Hematopoietic multipotent progenitor cell treated with erythropoietin and hydrocortisone succinate and interleukin-3 and kit ligand, for 4 days (in vitro differentiated cells): Measurements from ENCODE around the gene CDKL4.
"Not testable (repeated sequence)": the region's sequence is repeated elsewhere in the genome, so short reads cannot be mapped to it uniquely, and the experiment has no call there.

ENCODE experiments used
- DNase-seq: peaks from one replicate; pipeline ENCODE4 v3.0.0-alpha.2; 2015

The CDKL4 gene

DNA sequence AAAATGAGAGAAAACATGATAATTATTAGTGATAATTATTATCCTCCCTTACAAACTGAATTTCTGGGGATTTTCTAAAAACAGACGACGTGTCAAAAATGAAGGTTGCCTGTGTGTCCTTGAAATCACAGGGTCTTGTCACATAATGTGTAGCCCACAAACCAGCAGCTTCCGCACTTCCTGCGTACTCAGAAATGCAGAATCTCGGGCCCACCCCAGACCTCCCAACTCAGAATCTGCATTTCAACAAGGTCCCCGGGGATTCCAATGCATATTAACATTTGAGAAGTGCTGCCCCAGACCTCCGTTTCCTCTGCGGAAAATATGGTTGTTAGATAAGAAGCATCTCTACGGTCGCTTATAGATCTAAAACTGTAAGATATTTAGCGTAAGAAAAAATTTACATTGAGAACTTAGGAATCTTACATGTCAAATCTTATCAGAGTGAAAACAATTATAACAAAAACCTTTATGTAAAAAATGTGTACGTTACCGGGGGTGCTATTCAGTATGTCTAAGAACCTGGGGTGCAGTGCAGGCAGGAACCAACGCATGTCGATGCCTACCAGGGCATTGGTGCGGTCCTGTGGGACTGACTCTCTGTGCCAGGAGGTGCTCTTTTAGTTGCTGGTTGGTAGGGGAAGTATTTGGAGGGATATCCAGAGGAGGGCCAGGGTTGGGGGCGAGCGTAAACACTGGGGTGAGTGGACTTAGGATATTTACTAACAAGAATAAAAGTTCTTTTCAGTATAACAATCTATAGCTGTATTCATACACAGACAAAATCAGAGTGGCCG is 15.2 kb downstream of the CDKL4 start:
- peak; percentile 85 for DNase-seq

DNA sequence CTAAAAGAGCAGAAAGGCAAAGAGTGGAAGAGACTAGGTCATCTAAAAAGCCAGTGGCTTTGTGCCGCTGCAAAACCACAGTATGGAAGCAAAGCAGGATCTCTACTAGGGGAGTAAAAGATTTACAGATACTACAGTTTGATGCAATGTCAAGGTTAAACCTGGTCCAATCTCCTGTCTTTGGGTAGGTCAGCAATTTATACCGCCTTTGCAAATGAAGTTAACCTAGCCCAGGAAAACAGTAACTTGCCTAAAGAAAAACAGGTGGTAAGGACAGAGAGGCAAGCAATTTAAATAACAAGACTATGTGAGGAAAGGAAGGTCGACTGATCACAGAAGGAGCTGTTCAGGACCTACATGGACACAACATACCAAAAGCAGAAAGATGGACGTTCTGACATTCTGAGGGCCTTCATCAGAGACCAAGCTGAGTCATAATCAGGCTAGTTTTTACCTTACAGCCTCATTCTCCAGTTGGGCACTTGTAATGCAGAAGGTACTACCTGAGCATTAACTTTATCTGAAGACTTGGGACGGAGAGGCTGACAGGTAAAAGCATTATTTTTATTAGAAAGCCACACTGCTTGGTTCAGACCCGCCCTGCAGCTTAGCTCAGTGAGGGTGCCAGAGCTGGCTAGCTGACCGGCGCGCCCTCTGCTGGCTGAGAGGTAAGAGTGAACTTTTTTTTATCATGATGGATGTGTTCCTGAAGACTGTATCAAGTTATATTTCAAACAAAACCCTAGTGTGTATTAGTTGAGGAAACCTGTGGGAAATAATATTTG is 15.9 kb downstream of the CDKL4 start:
- DNase-seq = peak; percentile 93

DNA sequence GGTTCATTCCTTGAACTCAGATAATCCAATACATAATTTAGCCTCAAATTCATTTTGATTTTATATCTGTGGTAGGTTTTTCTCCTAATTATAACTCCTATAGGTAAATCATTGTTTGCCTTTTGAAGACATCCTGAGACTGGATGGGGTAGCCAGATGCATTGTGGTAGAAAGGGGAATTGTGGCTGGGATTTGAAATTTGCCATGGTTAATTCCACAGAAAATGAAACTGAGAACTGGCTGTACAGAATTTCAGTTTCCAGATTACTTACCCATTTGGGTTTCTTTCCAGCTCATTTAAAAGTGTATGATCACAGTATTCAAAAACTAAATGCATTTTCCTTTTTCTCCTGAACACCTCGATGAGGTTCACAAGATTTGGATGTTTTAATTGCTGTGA is 18.2 kb downstream of the CDKL4 start:
- DNase-seq = no peak

DNA sequence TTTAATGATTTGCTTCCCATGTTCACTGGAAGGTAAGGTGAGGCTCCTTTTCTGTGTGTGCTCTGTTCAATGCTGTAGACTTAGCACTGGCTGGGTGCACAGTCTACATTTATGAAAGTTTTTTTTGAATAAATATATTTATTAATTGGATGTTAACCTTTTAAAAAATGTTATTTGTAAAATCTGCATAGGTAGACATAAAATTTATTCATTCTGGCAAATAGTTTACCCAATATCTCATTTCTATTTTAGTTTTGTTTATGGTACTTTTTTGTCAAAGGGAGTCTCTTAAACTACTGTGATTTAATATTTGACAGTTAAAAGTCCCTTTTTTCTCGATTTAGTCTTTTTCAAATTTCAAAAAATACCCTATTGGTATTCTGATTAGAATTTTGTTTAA is 19.9 kb downstream of the CDKL4 start:
- DNase-seq = no peak

DNA sequence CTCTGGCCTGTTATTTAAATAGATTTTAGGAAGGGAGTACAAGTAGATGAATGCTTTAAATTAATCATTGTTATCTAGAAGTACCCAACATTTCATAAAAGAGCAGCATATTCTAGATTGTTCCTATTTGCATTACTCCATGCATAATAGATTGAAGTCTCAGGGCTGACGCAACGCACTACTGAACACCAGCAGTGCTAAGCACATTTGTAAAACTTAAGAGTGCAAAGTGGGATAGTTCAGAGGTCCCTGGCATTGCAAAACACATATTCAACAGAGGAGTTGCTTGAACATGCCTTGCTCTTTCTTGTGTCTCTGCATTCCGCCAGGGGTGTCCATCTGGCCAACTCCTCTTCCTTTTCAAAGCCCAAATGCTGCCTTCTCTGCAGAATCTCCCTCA is 22.3 kb downstream of the CDKL4 start:
- no peak for DNase-seq

DNA sequence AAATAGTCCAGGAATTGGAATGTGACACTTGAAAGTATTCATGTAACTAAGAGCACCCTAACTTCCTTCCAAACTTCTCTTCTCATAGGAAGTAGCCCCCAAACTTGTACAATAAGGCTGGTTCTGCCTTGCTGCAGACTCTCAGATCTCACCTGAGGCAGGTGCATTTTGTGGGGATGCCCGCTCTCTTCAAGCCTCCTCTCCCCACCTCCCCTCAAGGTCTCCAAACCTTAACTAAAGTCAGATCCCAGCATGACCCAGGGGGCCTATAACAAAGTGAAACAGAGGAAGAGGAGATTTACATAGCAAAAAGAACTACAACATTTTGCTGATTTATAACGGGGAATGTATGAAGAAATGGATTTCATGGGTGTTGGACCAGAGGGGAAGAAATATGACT is 23.6 kb downstream of the CDKL4 start:
- DNase-seq = no peak

DNA sequence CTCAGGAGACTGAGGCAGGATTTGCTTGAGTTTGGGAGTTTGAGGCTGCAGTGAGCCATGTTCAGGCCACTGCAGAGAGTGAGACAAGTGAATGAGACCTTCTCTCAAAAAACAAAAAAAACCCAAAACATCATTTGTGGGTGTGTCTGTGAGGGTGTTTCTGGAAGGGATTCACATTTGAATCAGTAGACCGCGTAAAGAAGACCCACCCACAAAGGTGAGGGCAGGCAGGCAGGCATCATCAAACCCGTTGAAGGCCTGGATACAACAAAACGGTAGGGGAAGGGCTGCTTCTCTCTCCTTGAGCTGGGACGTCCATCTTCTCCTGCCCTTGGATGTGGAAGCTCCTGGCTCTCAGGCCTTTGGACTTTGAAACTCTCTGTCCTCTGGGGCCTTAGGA is 25.4 kb downstream of the CDKL4 start:
- DNase-seq = no peak

DNA sequence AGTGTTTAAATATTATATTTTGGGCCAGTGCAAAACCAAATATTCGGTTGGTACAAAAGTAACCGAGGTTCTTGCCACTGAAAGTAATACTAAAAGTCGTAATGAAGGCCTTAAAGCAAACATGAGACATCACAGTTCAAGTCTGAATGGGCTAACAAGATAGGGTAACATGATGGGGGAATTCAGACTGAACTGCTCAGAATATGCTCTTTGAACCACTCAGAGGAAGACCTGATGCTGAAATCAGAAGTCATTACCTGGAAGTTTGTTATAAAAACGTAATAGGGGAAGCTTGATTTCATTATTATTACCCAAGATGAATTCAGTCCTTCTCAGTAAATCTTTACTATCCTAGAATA is 26.6 kb downstream of the CDKL4 start:
- no peak for DNase-seq

DNA sequence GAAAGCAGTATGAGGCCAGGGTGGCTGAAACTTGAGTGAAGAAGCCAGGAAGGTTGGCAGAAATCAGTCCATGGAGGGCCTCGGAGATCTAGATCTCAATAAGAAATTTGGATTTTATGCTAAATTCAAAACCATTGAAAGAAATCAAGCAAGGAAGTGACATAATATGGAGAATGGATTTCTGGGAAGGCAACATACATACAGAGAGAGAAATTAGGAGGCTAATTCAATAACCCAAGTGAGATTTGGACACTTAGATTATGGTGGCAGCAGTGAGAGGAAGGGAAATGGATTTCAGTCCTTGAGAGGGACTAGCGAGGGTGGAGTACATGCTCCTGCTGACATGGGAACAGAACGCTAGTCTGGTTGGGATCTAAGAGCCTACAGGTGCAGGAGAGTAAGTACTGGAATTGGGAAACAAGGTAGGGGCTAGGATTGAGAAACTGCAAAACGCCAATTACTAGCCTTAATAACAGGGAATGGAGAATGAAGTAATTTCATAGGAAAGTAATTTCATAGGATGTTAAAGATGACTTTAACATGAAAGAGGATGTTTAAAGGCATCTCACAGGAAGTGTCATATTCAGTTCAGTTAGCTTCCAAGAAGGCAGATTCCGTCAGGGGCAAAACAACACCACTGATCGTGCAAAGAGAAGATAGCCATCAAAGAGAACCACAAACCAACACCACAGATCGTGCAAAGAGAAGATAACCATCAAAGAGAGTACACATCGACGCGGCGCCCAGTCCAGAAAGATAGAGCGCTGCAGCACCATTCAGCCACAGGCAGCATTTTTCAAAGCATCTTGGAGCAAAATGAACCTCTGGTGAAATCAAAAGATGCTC is 27.2 kb downstream of the CDKL4 start:
- DNase-seq = peak; percentile 96

DNA sequence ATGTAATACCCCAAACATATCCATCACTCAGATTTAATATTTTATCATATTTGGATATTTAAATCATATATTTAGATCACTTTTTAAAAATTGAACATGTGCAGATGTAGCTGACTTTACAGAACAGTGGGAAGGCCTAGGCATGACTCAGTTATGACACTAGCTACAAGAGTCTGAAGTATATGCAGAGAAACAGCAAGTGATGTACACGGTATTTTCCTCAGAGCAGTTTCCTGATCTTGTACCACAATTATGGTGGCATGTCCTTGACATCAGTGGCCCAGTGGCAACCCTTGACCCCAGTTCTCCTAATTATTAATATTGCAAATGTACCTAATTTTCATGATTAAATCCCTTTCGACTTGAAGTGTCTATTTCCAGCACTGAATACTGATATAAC is 28.2 kb downstream of the CDKL4 start:
- no peak for DNase-seq

DNA sequence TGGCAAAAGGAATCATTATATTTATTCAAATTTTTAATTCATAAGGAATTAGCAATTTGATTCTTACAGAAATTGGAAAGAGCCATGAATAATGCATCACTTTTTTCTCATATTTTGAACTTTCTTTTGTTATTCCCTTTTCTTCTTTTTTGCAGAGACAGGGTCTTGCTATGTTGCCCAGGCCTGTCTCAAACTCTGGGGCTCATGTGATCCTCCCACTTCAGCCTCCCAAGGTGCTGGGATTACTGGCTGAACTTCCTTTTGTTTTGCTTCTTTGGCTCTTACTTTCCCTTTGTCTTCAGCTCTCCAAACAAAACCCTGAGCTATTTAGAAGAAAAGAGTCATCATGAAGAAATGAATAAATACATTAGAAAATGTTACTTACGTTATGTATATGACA is 30.8 kb downstream of the CDKL4 start:
- DNase-seq = no peak

DNA sequence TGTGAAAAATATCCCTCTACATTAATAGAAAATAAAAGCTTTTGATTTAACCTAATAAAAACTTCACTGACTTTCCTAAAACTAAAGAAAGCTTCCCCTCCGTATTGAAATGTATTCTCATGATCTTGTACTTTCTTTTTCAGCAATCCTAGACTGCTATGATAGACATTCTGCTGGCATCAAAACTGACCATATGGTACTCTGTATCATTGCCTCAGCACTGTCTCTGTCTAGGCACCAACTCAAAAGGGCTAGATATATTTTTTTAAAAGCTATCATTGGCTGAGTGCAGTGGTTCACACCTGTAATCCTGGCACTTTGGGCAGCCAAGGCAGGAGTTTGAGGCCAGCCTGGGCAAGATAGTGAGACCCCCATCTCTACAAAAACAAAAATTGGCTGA is 32.9 kb downstream of the CDKL4 start:
- DNase-seq = peak; percentile 29

DNA sequence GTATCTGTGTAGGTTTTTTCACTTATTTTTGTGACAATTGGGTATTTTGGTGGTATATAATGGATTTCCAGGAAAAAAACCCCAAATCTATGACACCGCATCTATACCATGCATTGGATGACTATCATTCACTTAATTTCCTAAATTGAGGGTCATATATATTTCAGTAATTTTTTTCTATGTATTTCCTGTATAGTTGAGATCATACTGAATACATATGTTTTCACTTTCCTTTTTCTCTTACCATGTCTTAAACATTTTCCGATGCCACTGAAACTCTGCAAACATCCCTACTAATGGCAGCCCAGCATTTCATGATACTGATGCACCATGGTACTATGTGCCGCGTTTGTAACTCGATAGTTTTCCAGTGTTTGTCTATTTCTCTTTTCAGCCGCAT is 40.4 kb downstream of the CDKL4 start:
- no peak for DNase-seq

DNA sequence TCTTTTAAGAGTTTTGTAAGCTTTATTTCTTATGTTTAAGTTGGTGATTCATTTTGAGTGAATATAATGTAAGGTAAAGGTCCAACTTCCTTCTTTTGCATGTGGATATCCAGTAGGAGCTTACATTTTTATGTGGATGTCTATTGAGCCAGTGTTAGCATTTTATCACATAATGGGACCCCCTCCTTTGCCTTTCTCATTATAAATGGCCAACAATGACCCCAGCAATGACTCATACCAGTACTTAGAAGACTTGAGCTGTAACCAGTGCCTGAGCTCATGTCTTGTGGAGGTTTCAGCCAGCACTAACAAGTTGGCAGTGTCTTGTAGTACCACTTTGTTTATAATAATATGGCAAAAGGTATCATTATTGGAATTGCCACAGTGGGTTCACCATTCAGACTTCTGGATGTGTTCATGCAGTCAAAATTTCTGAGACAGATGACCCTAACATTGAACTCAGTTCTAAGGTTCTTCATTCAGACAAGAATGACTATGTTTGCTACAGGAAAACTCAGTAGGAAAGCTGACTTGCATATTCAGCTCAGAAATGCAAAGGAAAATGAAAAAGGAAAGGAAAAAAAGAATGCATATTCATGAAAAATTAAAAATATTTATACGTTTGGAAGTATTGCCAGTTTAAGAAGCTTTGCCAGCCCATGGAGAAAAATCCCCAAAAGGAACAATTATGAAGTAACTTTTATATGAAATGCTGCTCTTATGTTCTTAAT is 41.0 kb downstream of the CDKL4 start:
- DNase-seq = no peak

DNA sequence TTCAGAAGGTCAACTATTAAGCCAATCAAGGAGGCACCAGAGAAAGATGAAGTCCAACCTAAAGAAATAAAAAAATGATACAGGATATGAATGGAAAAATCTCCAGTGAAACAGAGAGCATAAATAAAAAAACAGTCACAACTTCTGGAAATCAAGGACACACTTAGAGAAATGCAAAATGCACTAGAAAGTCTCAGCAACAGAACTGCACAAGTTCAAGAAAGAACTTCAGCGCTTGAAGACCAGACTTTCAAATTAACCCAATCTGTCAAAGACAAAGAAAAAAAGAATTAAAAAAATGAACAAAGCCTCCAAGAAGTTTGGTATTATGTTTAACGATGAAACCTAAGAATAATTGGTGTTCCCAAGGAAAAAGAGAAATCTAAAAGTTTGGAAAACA is 46.8 kb downstream of the CDKL4 start:
- DNase-seq = not testable (repeated sequence)

DNA sequence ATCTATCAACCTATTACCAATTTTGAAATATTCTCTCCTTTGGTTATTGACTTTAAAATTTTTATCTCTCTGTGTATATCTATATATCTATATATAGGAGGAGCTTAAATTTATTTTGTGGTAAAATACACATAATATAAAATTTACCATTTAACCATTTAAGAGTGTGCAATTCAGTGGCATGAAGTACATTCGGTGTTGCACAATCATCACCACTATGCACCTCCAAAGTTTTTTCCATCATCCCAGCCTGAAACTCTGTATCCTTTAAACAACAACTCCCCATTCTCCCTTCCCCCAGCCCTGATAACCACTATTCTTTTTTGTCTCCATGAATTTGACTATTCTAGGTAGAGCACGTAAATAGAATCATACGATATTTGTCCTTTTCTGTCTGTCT is 49.1 kb downstream of the CDKL4 start:
- DNase-seq = no peak

DNA sequence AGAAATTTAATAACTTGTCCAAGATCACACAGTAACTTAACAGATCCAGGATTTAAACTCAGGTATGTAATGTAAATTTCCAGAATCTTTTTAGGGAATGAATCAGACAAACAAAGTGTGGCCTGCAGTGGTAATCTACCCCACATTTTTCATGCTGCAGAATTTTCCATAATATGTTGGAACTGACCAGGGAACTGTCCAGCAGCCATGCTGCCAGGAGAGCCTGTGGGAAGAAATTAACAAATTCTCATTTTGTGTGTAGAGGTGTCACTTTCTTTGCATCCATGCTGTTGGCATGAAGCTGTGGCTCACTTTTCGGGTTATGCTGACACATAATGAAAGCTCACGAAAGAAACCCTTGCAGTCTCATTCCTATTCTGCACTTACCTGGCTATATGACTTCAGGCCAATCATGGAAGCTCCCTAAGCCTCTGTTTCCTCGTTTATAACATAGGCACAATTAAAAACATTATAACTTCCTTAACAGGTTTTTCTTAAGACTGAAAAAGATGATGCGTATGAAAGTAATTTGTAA is 54.7 kb downstream of the CDKL4 start:
- DNase-seq = no peak

DNA sequence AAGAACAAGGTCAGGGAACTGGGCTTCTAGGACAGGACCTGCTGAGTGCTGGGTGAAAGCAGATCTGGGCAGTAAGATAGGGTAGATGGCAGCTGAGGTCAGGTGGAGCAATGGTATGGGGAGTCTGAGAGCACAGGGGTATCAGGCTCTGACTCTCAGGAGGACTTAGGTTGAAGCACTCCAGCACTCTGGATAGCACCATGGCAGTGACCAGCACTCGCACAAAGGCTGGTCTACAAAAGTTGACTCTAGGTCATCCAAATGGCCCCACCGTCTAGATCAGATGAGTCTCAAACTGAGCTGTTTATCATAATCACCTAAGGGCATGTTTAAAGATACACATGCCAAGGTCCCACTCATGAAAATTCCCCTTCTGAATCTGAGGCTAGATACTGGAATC is 60.1 kb downstream of the CDKL4 start:
- DNase-seq = no peak

DNA sequence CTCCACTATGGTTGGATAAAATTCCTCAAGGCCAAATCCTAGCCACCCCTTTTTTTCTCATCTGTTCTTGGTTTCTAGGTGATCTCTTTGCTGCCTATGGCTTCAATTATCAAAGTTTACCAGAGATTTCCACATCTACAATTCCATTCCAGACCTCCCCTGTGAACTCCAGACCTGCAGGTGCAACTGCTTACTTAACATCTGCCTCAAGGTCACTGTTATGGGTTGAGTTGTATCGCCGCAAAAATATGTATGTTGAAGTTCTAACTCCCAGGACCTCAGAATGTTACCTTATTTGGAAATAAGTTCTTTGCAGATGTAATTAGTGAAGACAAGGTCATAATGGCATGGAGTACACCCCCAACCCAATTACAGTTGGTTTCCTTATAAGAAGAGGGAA is 62.5 kb downstream of the CDKL4 start:
- no peak for DNase-seq

DNA sequence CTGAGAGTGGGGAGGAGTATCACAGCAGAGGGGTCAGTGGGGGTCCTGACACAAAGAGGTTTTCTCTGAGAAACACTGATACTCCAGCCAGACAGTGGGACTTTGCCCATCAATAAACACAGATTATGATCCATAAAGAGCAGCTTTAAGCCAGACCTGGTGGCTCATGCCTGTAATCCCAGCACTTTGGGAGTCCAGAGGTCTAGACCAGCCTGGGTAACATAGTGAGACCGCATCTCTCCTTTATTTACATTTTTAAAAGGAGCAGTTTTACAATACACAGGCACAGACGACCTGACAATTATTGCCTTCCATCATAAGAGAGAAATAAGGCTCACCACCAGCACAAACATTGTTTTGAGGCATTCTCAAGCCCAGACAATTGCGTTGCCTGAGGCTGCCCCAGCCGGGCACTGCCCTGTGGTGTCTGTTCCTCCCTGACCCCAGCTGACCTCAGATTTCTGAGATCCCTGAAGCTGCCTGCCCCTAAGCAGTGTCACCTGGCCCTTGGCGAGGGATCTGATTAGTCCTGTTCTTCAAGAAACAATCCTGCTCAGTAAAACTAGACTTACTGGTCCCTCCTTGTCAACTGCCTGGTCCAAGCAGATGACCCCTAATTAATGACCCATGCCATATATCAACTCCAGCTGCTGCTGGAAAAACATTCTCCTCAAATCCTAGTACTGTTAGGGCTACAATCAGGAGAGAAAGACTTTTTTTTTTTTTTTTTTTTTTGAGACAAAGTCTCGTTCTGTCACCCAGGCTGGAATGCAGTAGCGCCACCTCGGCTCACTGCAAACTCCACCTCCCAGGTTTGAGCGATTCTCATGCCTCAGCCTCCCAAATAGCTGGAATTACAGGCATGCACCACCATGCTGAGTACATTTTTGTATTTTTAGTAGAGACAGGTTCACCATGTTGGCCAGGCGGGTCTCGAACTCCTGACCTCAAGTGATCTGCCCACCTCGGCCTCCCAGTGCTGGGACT is 63.5 kb downstream of the CDKL4 start:
- DNase-seq = no peak

DNA sequence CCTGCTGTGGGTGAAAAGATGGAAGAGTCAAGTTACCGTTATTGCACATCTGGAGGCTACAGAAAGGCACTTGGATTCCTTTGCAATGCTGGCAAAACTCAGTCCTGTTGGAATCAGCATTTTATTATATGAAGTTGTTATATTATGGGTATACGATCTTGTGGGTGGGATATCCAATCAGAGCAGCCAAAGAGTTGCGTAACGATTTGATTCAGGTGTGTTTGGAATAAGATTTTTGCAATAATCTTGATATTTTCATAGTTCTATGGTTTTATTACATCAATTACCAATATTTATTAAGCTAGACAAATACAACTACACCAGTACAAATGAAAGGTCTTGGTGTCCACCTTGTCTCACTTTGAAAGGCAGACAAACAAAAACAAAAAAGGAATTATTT is 65.0 kb downstream of the CDKL4 start:
- DNase-seq = no peak
